T1000 (cell line): ENCODE data around the gene SLC27A1.
A peak's percentile ranks its signal among the peaks of the same experiment; 100 is the strongest.
"Not testable (repeated sequence)": the region's sequence is repeated elsewhere in the genome, so short reads cannot be mapped to it uniquely, and the experiment has no call there.

Experiments used
- DNase-seq: peaks from one replicate; lab custom pipeline; 2025; ENCODE audit warnings: mixed read lengths; lab: John Stamatoyannopoulos, UW

SLC27A1 gene

DNA sequence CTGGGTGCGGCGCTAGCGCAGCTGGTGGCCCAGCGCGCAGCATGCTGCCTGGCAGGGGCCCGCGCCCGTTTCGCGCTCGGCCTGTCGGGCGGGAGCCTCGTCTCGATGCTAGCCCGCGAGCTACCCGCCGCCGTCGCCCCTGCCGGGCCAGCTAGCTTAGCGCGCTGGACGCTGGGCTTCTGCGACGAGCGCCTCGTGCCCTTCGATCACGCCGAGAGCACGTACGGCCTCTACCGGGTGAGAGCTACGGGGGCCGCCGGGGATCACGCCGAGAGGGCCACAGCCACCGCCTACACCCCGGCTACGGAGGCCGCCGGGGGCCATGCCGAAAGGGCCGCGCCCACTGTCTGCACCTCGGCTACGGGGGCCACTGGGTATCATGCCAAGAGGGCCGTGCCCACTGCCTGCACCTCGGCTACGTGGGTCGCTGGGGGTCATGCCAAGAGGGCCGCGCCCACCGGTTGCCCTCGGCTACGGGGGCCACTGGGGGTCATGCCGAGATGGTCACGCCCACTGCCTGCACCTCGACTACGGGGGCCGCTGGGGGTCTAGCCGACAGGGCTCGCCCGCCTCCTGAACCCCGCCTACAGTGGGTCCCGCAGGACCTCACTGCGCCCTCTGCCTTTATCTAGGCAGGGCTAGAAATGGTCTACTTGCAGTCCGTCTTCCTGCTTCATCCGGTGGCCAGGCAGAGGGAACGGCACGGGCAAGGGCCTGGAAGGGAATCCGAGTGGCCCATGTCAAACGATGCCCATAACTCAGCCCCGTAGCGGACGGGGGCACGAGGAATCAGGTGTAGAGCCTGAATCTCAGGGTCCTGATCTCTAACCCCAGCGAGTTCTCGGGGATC, 41.6 kb downstream of the SLC27A1 start:
- peak; percentile 74 for DNase-seq

DNA sequence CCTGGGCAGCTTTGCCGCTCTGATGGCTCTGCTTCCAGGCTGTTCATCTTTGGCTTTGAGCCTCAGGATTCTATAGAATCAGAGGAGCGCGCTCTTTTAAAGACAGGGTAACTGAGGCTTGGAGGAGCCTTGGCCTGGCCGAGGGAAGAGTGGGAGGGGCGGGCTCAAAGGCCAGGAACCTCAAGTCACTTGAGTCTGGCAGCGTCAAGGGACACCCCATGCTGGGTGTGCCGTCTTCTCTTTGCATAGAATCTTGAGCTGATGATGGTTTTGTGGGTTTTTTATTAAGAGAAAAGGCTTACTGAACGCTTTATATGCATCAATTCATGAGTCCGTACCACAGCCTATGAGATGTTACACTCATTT, 42.2 kb downstream of the SLC27A1 start:
- no peak for DNase-seq

DNA sequence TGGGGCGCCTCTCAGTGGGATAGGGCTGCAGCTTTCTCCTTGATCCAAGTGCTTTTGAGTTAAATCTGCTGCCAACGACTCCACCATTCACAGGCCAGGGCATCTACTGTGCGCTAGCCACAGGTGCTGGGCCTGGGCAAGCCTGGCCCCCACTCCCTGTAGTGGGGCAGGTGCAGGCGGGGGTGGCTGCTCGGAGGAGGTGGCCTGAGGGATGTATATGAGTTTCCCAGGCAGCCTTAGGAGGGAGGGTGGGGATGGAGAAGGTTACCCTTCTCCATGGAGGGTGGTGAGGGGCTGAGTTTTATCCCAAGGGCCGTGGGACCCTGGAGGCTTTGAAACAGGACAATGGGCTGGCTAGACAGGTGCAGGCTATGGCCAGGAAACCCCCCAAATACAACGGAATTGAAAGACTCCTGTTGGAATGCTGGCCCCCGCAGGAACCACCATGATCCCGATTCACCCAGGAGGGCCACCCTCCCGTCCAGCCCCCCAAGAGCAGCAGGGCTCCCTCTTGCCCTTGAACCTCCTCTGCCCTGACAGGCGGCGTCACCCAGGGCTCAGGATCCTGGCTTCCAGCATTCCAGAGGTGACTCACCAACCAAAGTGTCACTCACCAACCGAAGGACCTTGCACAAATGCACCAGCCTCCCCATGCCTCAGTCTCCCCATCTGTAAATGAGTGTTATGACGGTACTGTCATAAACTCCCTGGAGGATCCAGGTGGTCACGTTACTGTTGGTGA, 45.3 kb downstream of the SLC27A1 start:
- DNase-seq = no peak

DNA sequence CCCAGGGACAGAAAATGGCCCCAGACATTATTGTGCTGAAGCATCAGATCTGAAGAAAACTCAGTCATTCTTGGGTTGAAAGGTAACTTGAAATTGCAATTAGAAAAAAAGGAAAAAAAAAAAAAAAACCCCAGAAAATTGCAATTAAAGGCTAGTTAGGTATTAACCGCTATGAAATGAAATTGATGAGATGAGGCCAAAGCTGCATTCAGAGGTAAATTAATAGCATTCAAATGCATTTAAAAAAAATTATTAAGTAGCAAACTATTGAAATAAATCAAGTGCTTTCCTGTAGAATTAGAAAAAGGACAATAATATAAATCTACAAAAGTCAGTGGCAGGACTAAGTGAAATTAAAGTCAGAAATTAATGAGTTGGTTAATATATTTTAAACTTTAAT, 47.6 kb downstream of the SLC27A1 start:
- DNase-seq = no peak

DNA sequence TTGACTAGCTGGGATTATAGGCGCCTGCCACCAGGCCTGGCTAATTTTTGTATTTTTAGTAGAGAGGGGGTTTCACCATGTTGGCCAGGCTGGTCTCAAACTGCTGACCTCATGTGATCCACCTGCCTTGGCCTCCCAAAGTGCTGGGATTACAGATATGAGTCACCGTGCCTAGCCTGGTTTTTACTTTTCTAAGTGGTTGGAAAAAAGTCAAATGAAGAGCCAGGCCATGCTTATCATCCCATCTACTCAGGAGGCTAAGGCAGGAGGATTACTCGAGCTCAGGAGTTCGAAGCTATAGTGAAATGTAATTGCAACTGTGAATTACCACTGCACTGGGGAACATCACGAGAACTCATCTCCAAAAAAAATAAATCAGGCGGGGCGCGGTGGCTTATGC, 48.3 kb downstream of the SLC27A1 start:
- DNase-seq = not testable (repeated sequence)

DNA sequence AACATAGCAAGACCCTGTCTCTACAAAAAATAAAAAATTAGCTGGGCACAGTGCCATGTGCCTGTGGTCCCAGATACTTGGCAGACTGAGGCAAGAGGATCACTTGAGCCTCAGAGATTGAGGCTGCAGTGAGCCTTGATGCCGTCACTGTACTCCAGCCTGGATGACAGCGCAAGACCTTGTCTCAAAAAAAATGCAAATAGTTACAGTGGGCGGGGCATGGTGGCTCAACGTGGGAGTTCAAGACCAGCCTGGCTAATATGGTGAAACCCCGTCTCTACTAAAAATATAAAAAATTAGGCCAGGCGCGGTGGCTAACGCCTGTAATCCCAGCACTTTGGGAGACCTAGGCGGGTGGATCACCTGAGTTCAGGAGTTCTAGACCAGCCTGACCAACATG, 49.6 kb downstream of the SLC27A1 start:
- no peak for DNase-seq

DNA sequence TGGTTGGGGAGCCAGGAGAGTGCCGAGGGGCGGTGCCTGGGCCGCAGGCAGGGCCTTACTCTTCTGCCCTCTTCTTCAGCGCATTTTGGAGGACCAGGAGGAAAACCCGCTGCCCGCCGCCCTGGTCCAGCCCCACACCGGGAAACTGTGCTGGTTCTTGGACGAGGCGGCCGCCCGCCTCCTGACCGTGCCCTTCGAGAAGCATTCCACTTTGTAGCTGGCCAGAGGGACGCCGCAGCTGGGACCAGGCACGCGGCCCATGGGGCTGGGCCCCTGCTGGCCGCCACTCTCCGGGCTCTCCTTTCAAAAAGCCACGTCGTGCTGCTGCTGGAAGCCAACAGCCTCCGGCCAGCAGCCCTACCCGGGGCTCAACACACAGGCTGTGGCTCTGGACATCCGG, 50.5 kb downstream of the SLC27A1 start:
- no peak for DNase-seq

DNA sequence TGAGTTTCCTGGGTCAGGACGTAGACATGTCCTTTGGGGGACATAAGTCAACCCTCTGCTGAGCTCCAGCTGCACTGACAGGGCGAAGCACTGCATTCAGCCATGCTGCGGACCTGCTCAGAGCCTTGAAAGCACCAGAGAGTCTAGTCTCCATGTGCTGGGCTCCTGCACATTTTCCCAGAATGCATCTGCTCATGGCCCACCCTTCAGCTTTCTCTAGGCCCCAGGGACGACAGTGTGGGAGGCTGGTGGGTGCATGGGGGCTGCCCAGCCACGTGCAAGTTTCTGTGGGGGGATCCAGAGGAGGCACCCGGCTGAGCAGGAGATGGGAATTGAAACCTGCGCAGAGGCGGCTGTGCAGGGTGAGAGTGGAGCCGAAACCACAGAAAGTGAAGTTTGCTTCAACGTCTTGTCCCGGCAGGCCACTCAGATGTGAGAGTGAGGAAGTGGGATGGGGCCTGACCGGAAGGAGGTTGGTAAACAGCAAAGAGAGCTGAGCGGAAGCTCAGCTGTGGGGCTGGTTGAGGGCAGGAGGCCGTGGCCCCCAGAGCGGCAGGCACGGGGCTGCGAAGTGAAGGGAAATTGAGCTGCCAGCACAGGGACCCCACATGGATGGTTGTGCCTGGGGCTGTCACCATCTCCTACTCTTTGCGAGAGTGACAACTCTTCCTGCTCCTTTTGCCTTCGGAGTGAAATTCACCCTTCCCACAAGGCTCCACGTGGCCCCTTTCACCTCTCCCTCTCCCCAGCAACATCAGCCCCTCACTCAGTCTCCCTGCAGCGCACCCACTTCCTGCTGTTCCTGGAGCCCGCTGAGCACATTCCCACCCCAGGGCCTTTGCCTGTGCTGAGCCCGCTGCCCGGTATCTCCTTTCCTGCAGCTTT, 52.9 kb downstream of the SLC27A1 start:
- DNase-seq = no peak

DNA sequence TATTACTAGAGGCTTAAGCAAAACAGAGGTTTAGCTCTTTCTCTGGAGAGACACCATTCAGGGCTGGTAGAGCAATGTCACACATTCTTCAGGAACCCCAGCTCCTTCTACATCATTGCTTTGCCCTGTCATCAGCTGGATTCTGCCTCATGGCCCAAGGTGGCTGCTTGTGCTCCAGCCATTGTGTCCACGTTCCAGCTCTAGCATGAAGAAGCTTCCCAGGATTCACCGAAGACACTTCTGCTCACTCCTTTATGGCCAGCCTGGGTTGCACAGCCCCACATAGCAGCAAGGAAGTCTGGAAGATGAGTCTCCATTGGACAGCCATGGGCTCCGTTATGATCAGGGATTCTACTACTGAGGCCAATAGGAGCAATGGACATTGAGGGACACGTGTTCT, 54.3 kb downstream of the SLC27A1 start:
- DNase-seq = no peak

DNA sequence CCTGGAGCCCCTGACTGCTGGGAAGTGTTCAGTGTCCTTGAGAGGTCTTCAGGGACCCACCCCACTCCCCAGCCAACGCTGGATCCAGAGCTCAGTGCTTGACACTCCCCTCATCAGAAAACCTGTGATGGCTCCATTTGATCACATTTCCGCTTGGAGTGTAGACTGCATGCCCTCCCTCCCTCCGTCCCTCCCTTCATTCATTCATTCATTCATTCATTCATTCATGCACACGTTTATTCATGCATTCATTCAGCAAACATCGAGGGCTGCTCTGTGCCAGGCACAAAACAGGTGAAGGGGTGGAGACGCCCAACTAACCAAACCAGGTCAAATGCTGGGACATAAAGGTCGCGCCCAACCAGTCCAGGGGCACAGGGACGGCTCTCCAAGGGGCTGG, 54.8 kb downstream of the SLC27A1 start:
- DNase-seq = no peak

DNA sequence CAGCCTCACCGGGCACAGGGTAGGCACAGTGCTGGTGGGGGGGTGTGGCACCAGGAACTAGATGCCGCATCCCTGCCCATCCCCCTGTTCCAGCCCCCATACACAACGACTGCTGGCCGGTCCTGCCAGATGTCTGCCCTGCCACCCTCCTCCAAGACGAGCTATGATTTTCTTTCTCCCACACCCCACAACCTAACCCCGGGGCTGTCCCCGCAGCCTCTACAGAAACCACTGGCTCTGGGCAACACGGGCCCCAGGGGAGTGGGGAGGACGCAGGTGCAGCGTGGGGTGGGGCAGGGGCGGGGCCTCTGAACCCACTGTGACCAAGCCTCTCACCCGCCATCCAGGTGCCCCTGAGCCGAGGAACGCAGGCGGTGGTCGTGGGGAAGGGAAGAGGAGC, 56.6 kb downstream of the SLC27A1 start:
- no peak for DNase-seq

DNA sequence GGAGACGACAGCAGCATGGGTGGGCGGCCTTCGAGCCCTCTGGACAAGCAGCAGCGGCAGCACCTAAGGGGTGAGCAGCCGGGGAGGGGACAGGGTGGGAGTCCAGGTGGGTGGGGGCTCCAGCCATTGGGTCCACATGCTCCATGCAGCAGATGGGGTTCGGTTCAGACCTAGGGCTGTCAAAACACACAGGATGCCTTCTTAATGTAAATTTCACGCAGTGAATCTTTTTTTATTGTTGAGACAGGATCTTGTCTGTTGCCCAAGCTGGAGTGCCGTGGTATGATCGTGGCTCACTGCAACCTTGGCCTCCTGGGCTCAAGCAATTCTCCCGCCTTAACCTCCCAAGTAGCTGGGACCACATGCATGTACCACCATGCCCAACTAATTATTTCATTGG, 57.0 kb downstream of the SLC27A1 start:
- no peak for DNase-seq

DNA sequence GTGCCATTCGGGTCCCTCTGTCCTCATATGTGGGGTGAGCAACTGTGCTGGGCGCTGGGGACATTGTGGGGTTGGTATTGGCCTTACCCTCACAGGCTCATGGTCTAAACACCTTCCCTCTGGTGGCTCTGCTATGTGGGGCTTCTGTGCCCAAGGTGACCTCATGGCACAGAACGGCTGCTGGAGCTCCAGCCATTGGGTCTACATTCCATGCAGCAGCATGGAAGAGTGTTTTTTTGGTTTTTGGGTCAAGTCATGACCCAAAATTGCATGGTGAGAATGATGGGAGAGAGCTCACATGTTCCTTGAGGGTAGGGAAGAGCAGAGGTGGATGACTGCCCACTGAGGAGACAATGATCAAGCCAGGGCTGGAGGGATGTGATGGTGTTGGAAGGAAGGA, 58.3 kb downstream of the SLC27A1 start:
- DNase-seq = no peak

DNA sequence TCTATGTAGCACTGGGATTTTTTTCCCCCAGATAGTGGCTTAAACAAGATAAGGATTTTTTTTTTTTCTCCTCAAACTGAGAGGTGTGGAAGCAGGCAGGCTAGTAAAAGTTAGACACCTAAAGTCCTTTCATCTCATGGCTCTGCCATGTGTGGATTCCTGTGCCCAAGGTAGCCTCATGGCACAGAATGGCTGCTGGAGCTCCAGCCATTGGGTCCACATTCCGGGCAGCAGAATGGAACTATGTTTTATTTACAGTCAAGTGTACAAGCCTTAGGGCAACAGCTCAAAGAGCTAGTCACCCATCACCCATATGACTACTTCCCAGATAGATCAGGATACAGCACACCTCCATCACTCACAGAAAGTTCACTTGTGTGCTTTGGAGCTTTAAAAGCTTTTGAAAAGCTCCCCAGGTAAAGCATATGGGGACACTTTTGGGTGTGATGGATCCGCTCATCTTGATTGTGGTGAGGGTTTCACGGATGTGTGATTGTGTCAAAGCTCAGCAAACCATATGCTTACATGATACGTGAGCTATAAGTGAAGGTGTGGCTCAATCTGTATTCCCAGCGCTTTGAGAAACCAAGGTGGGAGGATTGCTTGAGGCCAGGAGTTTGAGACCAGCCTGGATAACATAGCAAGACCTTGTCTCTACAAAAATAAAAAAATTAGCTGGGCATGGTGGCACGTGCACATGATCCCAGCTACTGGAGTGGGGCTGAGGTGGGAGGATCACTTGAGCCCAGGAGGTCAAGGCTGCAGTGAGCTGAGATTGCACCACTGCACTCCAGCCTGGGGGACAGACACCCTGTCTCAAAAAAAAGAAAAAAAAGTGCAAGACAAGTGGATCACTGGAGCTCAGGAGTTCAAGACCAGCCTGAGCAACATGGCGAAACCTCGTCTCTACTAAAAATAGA, 59.2 kb downstream of the SLC27A1 start:
- no peak for DNase-seq

DNA sequence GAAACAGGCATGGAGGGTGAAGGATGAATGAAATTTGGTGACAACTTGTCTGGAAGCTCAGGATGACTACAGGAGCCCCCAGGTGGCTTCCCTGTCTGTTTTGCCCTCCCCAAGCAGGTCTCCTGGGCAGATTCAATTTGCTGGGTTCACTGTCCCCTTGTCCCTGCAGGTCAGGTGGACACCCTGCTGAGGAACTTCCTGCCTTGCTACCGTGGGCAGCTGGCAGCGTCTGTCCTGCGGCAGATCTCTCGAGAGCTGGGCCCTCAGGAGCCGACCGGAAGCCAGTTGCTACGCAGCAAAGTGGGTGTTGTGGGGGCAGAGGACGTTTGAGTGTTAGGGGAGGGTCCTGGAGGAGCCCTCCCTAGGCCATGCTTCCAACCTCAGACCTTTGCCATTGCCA, 60.3 kb downstream of the SLC27A1 start:
- no peak for DNase-seq

DNA sequence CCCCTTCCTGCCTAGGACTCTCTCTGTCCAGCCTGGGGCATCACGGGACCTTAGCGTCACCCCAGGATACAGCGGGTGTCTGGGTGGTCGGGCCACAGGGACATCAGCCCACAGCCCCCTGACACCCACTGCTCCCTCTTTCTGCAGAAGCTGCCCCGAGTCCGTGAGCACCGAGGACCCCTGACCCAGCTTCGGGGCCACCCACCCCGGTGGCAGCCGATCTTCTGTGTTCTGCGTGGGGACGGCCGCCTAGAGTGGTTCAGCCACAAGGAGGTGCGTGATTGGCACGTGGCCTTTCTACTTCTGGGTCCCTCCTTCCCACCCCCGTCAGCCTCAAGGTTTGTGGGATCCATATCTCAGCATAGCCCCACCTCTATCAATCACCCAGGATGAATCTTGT, 61.8 kb downstream of the SLC27A1 start:
- no peak for DNase-seq

DNA sequence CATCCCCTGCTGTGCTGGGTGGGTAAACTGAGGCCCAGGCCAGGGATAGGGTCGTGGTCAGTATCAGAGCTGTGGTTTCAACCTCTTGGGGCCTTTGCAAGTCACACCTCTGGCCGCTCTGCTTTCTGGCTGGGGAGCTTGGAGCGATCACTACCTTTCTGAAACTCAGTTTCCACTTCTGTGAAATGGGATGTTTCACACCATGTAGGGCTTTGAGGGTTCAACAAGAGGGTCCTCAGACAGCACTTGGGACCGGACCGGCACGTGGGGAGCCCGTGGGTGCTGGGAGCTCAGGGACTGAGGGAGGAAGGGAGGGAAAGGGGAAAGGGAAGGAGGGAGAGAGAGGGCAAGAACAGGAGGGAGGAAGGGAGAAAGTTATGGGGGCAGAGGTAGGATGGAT, 62.2 kb downstream of the SLC27A1 start:
- DNase-seq = no peak

DNA sequence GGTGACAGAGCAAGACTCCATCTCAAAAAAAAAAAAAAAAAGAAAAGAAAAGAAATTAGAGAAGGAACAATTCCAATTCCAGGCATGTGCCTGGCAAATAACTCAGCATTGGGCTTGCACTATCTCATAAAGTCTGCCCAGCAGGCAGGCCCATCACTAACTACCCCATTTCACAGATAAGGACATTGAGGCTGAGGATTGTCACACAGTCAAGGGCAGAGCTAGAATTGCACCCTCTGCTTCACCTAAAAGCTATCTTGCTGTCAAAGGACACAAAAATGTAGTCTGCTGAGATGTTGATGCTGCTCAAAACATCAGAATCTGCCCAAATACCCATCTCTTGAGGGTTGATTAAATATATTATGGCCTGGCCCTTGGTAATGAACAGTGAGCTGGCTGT, 64.4 kb downstream of the SLC27A1 start:
- no peak for DNase-seq

DNA sequence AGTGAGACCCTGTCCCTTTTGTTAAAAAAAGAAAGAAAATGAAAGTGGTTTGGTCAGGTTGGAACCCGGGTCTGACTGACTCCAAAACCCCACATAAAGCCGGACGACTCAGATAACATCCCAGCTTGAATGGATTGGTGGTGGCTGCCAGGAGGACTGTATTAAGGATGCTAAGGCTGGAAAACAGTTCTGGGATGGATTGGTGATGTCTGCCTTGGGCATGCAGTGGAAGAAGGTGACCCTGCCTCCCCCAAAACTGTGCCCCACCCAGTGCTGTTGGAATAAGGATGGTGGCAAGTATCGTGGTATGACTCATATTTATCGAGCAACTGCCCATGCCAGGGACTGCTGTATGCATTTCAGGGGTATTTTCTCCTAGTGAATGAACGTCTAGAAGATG, 66.6 kb downstream of the SLC27A1 start:
- no peak for DNase-seq

DNA sequence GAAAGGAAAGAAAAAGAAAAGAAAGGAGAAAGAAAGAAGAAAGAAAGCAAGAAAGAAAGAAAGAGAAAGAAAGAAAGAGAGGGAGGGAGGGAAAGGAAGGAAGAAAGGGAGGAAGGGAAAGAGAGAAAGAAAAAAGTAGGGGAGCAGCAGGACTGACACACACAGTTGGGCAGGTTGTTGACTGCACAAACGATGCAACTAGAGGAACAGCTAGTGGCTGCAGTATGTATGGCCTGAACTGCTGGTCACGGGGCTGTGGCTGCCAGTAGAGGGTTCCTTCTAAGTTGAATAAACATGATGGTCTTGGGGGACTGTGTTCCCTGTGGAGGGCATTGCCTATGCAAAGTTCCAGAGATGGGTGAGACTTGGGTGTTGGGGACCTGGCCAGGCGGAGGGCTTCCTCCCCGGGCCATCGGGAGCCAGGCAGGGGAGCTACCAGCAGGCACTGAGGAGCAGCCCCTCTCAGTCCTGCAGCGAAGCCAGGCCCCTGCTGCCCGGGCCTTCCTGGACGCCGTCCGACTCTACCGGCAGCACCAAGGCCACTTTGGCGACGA, 68.4 kb downstream of the SLC27A1 start:
- no peak for DNase-seq
